Activated CD8-positive, alpha-beta memory T cell treated with anti-CD3 and anti-CD28 coated beads, Interleukin-2, amount 50 U/mL, for 1 hour (primary cell): ENCODE measurements around the gene MYPOP.
"Not testable (repeated sequence)": the region's sequence is repeated elsewhere in the genome, so short reads cannot be mapped to it uniquely, and the experiment has no call there.

ENCODE experiments used
- DNase-seq: peaks from one replicate; pipeline ENCODE4 v3.0.0-alpha.2; 2020; ENCODE audit errors: extremely low read depth

Gene MYPOP

GRCh38 chr19:45883586-45883880, 18.9 kb downstream of the MYPOP start:
- no peak for DNase-seq

GRCh38 chr19:45882652-45883585, 19.5 kb downstream of the MYPOP start:
- DNase-seq: no peak

- DNase-seq: no peak
Observed at GRCh38 chr19:45881909-45882528, 20.4 kb downstream of the MYPOP start.

- DNase-seq: no peak
Observed at GRCh38 chr19:45881082-45881908, 21.1 kb downstream of the MYPOP start.

- no peak for DNase-seq
Observed at GRCh38 chr19:45879971-45880370, 22.4 kb downstream of the MYPOP start.

GRCh38 chr19:45879055-45879454, 23.4 kb downstream of the MYPOP start:
- DNase-seq: no peak

- no peak for DNase-seq
Observed at GRCh38 chr19:45878043-45878794, 24.2 kb downstream of the MYPOP start.

GRCh38 chr19:45876411-45877197, 25.8 kb downstream of the MYPOP start:
- DNase-seq: no peak

- no peak for DNase-seq
Observed at GRCh38 chr19:45876161-45876410, 26.3 kb downstream of the MYPOP start.

GRCh38 chr19:45874620-45874966, 27.8 kb downstream of the MYPOP start:
- no peak for DNase-seq

- no peak for DNase-seq
Observed at GRCh38 chr19:45873219-45873772, 29.1 kb downstream of the MYPOP start.

- DNase-seq: no peak
Observed at GRCh38 chr19:45872095-45872919, 30.1 kb downstream of the MYPOP start.

GRCh38 chr19:45870798-45871197, 31.6 kb downstream of the MYPOP start:
- no peak for DNase-seq

- DNase-seq: not testable (repeated sequence)
Observed at GRCh38 chr19:45867241-45867640, 35.2 kb downstream of the MYPOP start.

GRCh38 chr19:45866400-45867176, 35.8 kb downstream of the MYPOP start:
- DNase-seq: no peak

- DNase-seq: no peak
Observed at GRCh38 chr19:45865269-45865948, 37.0 kb downstream of the MYPOP start.

GRCh38 chr19:45864629-45865082, 37.8 kb downstream of the MYPOP start:
- no peak for DNase-seq

GRCh38 chr19:45863840-45864628, 38.4 kb downstream of the MYPOP start, which contains the start of gene FOXA3:
Gene FOXA3, plus strand, starts transcription at chr19:45864326. Its CDS starts 131 bp downstream, at chr19:45864457.
- no peak for DNase-seq
